ENCODE measurements around the gene XRCC1. TPM values are rescaled to one million over a fixed set of nuclear protein-coding genes. Genes with fewer than 3 reads are reported as not detected.

The XRCC1 gene
- total and polyA plus RNA-seq, 2 of the 4 experiments (the other 2 are of a cell fraction) = 12.5 to 21.3 TPM

DNA sequence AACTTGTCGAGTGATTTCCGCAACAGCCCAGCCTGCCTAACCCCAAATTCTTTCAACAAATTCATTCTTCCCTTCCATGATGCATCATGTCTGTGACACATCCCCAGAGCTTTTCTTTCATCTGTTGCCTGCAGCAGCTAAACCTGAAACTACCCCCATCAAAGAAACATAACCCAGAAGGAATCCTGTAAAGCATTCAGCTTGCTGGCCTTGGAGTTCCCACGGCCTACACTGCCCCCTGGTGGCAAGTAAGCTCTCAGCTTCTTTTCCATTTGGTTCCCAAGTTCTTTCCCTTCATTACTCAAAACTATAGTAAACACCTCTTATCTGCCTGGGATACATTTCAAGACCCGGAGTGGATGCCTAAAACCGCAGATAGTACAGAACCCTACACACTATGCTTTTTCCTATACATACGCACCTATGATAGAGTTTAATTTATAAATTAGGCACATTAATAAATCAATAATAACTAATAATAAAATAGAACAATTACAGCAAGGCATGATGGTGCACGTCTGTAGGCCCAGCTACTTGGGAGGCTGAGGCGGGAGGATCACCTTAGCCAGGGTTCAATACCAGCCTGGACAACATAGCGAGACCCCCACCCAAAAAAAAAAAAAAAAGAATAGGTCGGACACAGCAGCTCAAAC, 55.8 kb downstream of the XRCC1 start (continued):
- TF ChIP-seq, protein P1, sequence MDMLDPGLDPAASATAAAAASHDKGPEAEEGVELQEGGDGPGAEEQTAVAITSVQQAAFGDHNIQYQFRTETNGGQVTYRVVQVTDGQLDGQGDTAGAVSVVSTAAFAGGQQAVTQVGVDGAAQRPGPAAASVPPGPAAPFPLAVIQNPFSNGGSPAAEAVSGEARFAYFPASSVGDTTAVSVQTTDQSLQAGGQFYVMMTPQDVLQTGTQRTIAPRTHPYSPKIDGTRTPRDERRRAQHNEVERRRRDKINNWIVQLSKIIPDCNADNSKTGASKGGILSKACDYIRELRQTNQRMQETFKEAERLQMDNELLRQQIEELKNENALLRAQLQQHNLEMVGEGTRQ (IDR thresholded peaks at IDR 0.05; ENCODE audit: low read depth, low read length) = no peak
- TF ChIP-seq POLR2A (IDR thresholded peaks at IDR 0.05; ENCODE audit: low read depth, low read length) = no peak

DNA sequence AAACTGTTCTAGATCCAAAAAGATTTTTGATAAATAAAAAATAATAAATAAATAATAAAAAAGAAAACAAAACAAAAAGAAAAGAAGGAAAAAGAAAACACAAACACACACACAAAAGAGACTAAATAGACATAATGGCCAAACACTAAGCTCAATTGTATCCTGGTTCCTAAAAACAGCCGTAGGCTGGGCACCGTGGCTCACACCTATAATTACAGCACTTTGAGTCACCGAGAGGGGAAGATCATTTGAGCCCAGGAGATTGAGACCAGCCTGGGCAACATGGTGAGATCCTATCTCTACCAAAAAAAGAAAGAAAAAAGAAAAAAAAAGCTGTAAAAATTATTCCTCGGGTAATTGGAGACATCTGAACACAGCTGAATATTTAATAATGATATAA, 57.3 kb downstream of the XRCC1 start:
- TF ChIP-seq, protein P2, sequence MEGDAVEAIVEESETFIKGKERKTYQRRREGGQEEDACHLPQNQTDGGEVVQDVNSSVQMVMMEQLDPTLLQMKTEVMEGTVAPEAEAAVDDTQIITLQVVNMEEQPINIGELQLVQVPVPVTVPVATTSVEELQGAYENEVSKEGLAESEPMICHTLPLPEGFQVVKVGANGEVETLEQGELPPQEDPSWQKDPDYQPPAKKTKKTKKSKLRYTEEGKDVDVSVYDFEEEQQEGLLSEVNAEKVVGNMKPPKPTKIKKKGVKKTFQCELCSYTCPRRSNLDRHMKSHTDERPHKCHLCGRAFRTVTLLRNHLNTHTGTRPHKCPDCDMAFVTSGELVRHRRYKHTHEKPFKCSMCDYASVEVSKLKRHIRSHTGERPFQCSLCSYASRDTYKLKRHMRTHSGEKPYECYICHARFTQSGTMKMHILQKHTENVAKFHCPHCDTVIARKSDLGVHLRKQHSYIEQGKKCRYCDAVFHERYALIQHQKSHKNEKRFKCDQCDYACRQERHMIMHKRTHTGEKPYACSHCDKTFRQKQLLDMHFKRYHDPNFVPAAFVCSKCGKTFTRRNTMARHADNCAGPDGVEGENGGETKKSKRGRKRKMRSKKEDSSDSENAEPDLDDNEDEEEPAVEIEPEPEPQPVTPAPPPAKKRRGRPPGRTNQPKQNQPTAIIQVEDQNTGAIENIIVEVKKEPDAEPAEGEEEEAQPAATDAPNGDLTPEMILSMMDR (conservative IDR thresholded peaks at IDR 0.05; ENCODE audit: low read depth, low read length) = no peak
- TF ChIP-seq, protein P1 (IDR thresholded peaks at IDR 0.05; ENCODE audit: low read depth, low read length) = no peak
- no peak for TF ChIP-seq RCOR1 (IDR thresholded peaks at IDR 0.05; ENCODE audit: insufficient replicate concordance, low read length)
- TF ChIP-seq MAFK (IDR thresholded peaks at IDR 0.05; ENCODE audit: low read depth, low read length) = no peak
- no peak for TF ChIP-seq NFE2L2 (IDR thresholded peaks at IDR 0.05; ENCODE audit: low read depth, low read length)
- no peak for TF ChIP-seq MXI1 (IDR thresholded peaks at IDR 0.05; ENCODE audit: borderline replicate concordance, low read depth, low read length)
- no peak for TF ChIP-seq CEBPB (IDR thresholded peaks at IDR 0.05; ENCODE audit: low read depth, low read length)
- TF ChIP-seq RAD21 (IDR thresholded peaks at IDR 0.05; ENCODE audit: low read length) = no peak
- TF ChIP-seq BHLHE40 (IDR thresholded peaks at IDR 0.05; ENCODE audit: low read depth, low read length) = no peak
- TF ChIP-seq RFX5 (IDR thresholded peaks at IDR 0.05; ENCODE audit: low read depth, low read length) = no peak
- intact Hi-C loops (cut with micrococcal nuclease) = no loop called here

More for the DNA sequence above, 57.3 kb downstream of the XRCC1 start:
- Histone ChIP-seq H2AK5ac (ENCODE audit: low read depth, low read length) (no peak overlapping the region), H3K4me3 (ENCODE audit: insufficient read depth, low read depth, low read length) (no peak overlapping the region), H3K56ac (ENCODE audit: extremely low read depth, insufficient read depth, low read length) (no peak overlapping the region), H4K5ac (ENCODE audit: low read depth, low read length) (no peak overlapping the region), H3K14ac (replicated peaks; ENCODE audit: low read depth, low read length) (no peak overlapping the region), H2BK20ac (ENCODE audit: low read depth, low read length) (0 out of 2 replicates have a peak overlapping the region, but pooled peaks have one; percentile 10), H2BK120ac (ENCODE audit: low read depth, low read length) (no peak overlapping the region), H4K8ac (ENCODE audit: low read depth in 2 of 2, low read length in 2 of 2) (no peak overlapping the region), H3K9me3 (ENCODE audit: control insufficient read depth, insufficient read depth, low read length) (no peaks in the 10 kb centered on the region), H3K79me1 (ENCODE audit: low read depth in 1 of 2, low read length in 2 of 2) (peaks cover 21 to 39% of the 10 kb centered on the region in 2 experiments), H4K20me1 (ENCODE audit: insufficient read depth, low read length) (no peaks in the 10 kb centered on the region), H2BK15ac (ENCODE audit: low read depth, low read length) (no peak overlapping the region), H4K91ac (ENCODE audit: insufficient read depth, low read depth, low read length) (no peak overlapping the region), H2AK9ac (replicated peaks; ENCODE audit: low read depth, low read length, poor library complexity) (no peak overlapping the region), H3K36me3 (ENCODE audit: control insufficient read depth, insufficient read depth, low read length) (peaks cover 3% of the 10 kb centered on the region), H3K9ac (ENCODE audit: low read depth, low read length) (no peak overlapping the region), H3K18ac (ENCODE audit: low read depth, low read length) (no peak overlapping the region), H3K27ac (ENCODE audit: insufficient read depth, low read length) (no peak overlapping the region), H3K27me3 (ENCODE audit: control insufficient read depth, insufficient read depth, low read length) (no peaks in the 10 kb centered on the region), H3K9me1 (ENCODE audit: insufficient read depth, low read length) (peaks cover 3% of the 10 kb centered on the region), H2AFZ (replicated peaks; ENCODE audit: low read length, poor library complexity) (no peak overlapping the region), H3K23ac (ENCODE audit: low read depth, low read length) (no peak overlapping the region), H3K4ac (ENCODE audit: low read depth, low read length) (no peak overlapping the region), H2BK5ac (ENCODE audit: low read depth, low read length, poor library complexity, severe bottlenecking) (no peak overlapping the region), H3K4me1 (ENCODE audit: control insufficient read depth, insufficient read depth, low read length) (no peaks in the 10 kb centered on the region), H3K4me2 (ENCODE audit: low read depth, low read length) (no peak overlapping the region)
- CTCF ChIA-PET = interaction anchor here (0.7 to 3.0 kb wide), 2 partner anchors 71 to 733 kb away, joined by 3 to 23 read pairs; no protein-coding TSS in a partner anchor
- ATAC-seq (ENCODE audit: low read depth) (no peak), DNase-seq (no peak)
- no TSS peak for BruUV-seq (replicated peaks)
- WGBS, 2 experiments (ENCODE audit: extremely low coverage in 2 of 2, insufficient read length in 1 of 2) = no CpG with 5 or more reads among the region's 4 CpGs
- POLR2A ChIA-PET (ENCODE audit: unreplicated experiment) = no interaction called here
- dilution Hi-C loops (cut with HindIII; ENCODE audit: low sequenced_read_pairs, unreplicated experiment) = no loop called here
- in situ Hi-C loops (cut with MboI; ENCODE audit: low sequenced_read_pairs) = no loop called here
